GM12878 (cell line): ENCODE data around the gene RAD9A. TPM values are rescaled to one million over a fixed set of nuclear protein-coding genes. Genes with fewer than 3 reads are reported as not detected.

Experiments used
- ATAC-seq: fragments of 200-7000 bp; cut with Tn5 transposase; 3 replicates; pipeline ENCODE4 v1.9.1; 2020; ENCODE audit warnings: mild to moderate bottlenecking, moderate library complexity
- BruUV-seq: library from RNA; stranded (reverse); fragments of 400-500 nt; replicated peaks from 2 replicates; lab custom pipeline; 2021; lab: Mats Ljungman, UMichigan
- CTCF ChIA-PET: fragments of 300-600 bp; sonication (Branson Sonifier 250); formaldehyde crosslinking; extraction: SDS; loops from one replicate; lab custom pipeline; 2021; ENCODE audit warnings: inconsistent platforms; lab: Yijun Ruan, JAX
- POLR2A ChIA-PET: fragments of 350-600 bp; formaldehyde crosslinking; extraction: SDS; loops from one replicate; lab custom pipeline; 2021; ENCODE audit warnings: inconsistent platforms; lab: Charles Lee
- RAD21 ChIA-PET: fragments of 300-600 bp; sonication (Branson Sonifier 250); formaldehyde crosslinking; loops from one replicate; lab custom pipeline; 2023; ENCODE audit warnings: antibody characterized with exemption; ENCODE audit not compliant: unreplicated experiment; lab: Charles Lee
- SMC1A ChIA-PET: fragments of 300-600 bp; sonication (Branson Sonifier 250); formaldehyde crosslinking; loops from one replicate; lab custom pipeline; 2023; ENCODE audit not compliant: unreplicated experiment, uncharacterized antibody; lab: Charles Lee
- DNase-seq: peaks from one replicate; pipeline ENCODE4 v3.0.0-alpha.2; 2011; ENCODE audit warnings: low read depth, low spot score
- FAIRE-seq: peaks from 3 replicates; lab custom pipeline; 2011; peaks lifted over from hg19 to GRCh38; lab: Jason Lieb, UNC
- H2AFZ ChIP-seq: 2 replicates; pipeline ENCODE4 v1.6.0; 2011; ENCODE audit warnings: low read depth, low read length, control low read depth; ENCODE audit not compliant: control insufficient read depth
- H3K27ac ChIP-seq: 2 replicates; pipeline ENCODE4 v1.5.1; 2011; ENCODE audit warnings: control low read depth; ENCODE audit not compliant: control insufficient read depth, insufficient read depth
- H3K27me3 ChIP-seq, 2 experiments: replicated peaks in 1 of 2; 2 replicates each; pipeline versions ENCODE4 v1.6.0 to v1.6.1; 2011; ENCODE audit warnings: low read length in 1 of 2; ENCODE audit not compliant: control insufficient read depth in 2 of 2, insufficient read depth in 2 of 2
- H3K36me3 ChIP-seq, 2 experiments: 2 replicates each; pipeline ENCODE4 v1.5.1; 2011; ENCODE audit warnings: low read length in 1 of 2; ENCODE audit not compliant: control insufficient read depth in 2 of 2, insufficient read depth in 2 of 2
- H3K4me1 ChIP-seq: 2 replicates; pipeline ENCODE4 v1.6.1; 2011; ENCODE audit warnings: mild to moderate bottlenecking, low read length, moderate library complexity, mixed read lengths; ENCODE audit not compliant: control insufficient read depth, insufficient read depth
- H3K4me2 ChIP-seq: 2 replicates; pipeline ENCODE4 v1.6.0; 2011; ENCODE audit warnings: control low read depth; ENCODE audit not compliant: control insufficient read depth, insufficient read depth
- H3K4me3 ChIP-seq: fragments of 200-600 bp; sonication (generic); 2 replicates; pipeline ENCODE4 v1.5.1; 2016
- H3K79me2 ChIP-seq: 2 replicates; pipeline ENCODE4 v1.6.0; 2011; ENCODE audit warnings: low read length; ENCODE audit not compliant: control insufficient read depth, insufficient read depth
- H3K9ac ChIP-seq: 2 replicates; pipeline ENCODE4 v1.8.0; 2011; ENCODE audit warnings: low read length, control low read depth, mixed read lengths; ENCODE audit not compliant: control insufficient read depth, insufficient read depth
- H3K9me3 ChIP-seq: replicated peaks from 3 replicates; pipeline ENCODE4 v1.5.1; 2011; ENCODE audit warnings: mild to moderate bottlenecking, low read length; ENCODE audit not compliant: control insufficient read depth, insufficient read depth
- H4K20me1 ChIP-seq: 2 replicates; pipeline ENCODE4 v1.6.0; 2011; ENCODE audit not compliant: control insufficient read depth, insufficient read depth
- PKNOX1 ChIP-seq: fragments of 450-650 bp; IDR thresholded peaks from 2 replicates; pipeline ENCODE4 v1.6.1; 2016; ENCODE audit warnings: mild to moderate bottlenecking
- SREBF1 ChIP-seq: IDR thresholded peaks from 2 replicates; pipeline ENCODE4 v1.6.1; 2012; ENCODE audit warnings: mild to moderate bottlenecking, low read length
- SRF ChIP-seq, 2 experiments: IDR thresholded peaks; 2 replicates each; pipeline ENCODE4 v1.6.1; 2011; ENCODE audit warnings: low read depth in 2 of 2, low read length in 2 of 2, mild to moderate bottlenecking in 1 of 2, moderate library complexity in 1 of 2
- SUZ12 ChIP-seq: fragments of 200-600 bp; sonication (generic); IDR thresholded peaks from one replicate; pipeline ENCODE4 v1.6.1; 2018; ENCODE audit warnings: antibody characterized with exemption, mild to moderate bottlenecking; ENCODE audit not compliant: unreplicated experiment
- WGBS: methylation state at CpG from one replicate; pipeline ENCODE4 v1.1.6; 2016; ENCODE audit warnings: low lambda C conversion rate; ENCODE audit not compliant: insufficient replicate concordance, insufficient coverage; ENCODE audit errors: missing lambda C conversion rate; 5-methylcytosine and 5-hydroxymethylcytosine counted together
- in situ Hi-C: fragments of 300-500 bp; cut with MboI; formaldehyde crosslinking; loops from 9 replicates; pipeline ENCODE4 v1.14.3; 2018; ENCODE audit warnings: mixed read lengths
- intact Hi-C: fragments of 100-400 bp; cut with micrococcal nuclease; formaldehyde crosslinking; loops from one replicate; pipeline ENCODE4 v1.14.2; 2022; ENCODE audit not compliant: unreplicated experiment
- polyA plus RNA-seq, 11 experiments: library from polyadenylated mRNA; depleted of rRNA in 4 of 11; unstranded in 6 of 11; stranded (reverse) in 5 of 11; fragments of >200 nt; fragmentation: Nextera tagmentation in 4 of 11; fragmentation: Illumina TruSeq in 1 of 11; extraction: Ambion mirVana in 4 of 11; extraction: Trizol in 1 of 11; gene quantifications; 1 replicate in 1 of 11; 2 replicates in 10 of 11; pipeline versions ENCODE4 v1.2.1 to v1.2.3, GENCODE V29; 2011 to 2016; ENCODE audit warnings: inconsistent platforms in 2 of 11, missing spikeins in 2 of 11, low read depth in 1 of 11
- total RNA-seq, 4 experiments: library from RNA; depleted of rRNA in 3 of 4; stranded (reverse); fragments of >200 nt in 3 of 4; fragmentation: Illumina TruSeq in 1 of 4; extraction: Trizol in 1 of 4; gene quantifications; 2 replicates each; pipeline versions ENCODE4 v1.2.1 to v1.2.3, GENCODE V29; 2013 to 2021

RAD9A gene
- total and polyA plus RNA-seq, 10 of the 15 experiments (the other 5 are each of a cell fraction or from before 2014, with no cell fraction given) = 1.1 to 36.2 (median 19.8) TPM

GRCh38 chr11:67415501-67416304 lies 23.9 kb downstream of the RAD9A start, which contains the start of gene CARNS1:
Gene CARNS1 (plus strand): TSS chr11:67415678. CDS start chr11:67416200, 522 bp downstream.
- intact Hi-C loops = no loop called here
- 12% methylated on average over 32 of the region's 67 CpGs for WGBS
- RAD21 ChIA-PET = no interaction called here
- POLR2A ChIA-PET = no interaction called here
- no peak for DNase-seq
- SMC1A ChIA-PET = no interaction called here
- H3K4me2 ChIP-seq = no peak within 1 kb of the TSS
- H3K4me1 ChIP-seq = peaks cover 10% of the 10 kb centered on the region
- ATAC-seq = no peak
- no peaks in the 10 kb centered on the region for H4K20me1 ChIP-seq
- TF ChIP-seq PKNOX1 = no peak
- 0 out of 4 replicates have a peak, but pooled peaks of 1 of the 2 experiments have one; percentile 2 for TF ChIP-seq SRF (IDR thresholded peaks at IDR 0.05; ENCODE audit: low read depth in 2 of 2, low read length in 2 of 2)
- peak; percentile 75 for TF ChIP-seq SUZ12
- TF ChIP-seq SREBF1 = no peak
- TF ChIP-seq, all 136 proteins: peak for 2
- no peaks in the 10 kb centered on the region for H3K36me3 ChIP-seq
- no peaks in the 10 kb centered on the region for H3K79me2 ChIP-seq
- no peak within 1 kb of the TSS for H3K4me3 ChIP-seq
- no peak within 1 kb of the TSS for H3K9ac ChIP-seq
- CTCF ChIA-PET = no interaction called here
- H2AFZ ChIP-seq = no peak within 1 kb of the TSS
- H3K27ac ChIP-seq = no peak within 1 kb of the TSS
- in situ Hi-C loops = no loop called here
- H3K9me3 ChIP-seq = no peaks in the 10 kb centered on the region
- BruUV-seq = no TSS peak
- no peak for FAIRE-seq
- H3K27me3 ChIP-seq = peaks cover 0 to 5% of the 10 kb centered on the region in 2 experiments; a peak in 3 of 4 replicates
